Gastroesophageal sphincter (tissue), 3 donors: Measurements from ENCODE around the gene CACNA2D3.

Source experiments
- CTCF ChIP-seq, 4 experiments: fragments of 200-600 bp in 2 of 4; fragments of 450-650 bp in 2 of 4; sonication (generic) in 1 of 4; IDR thresholded peaks; one replicate each; pipeline ENCODE4 v1.5.1; 2017 to 2019; ENCODE audit warnings: antibody characterized with exemption in 4 of 4, mild to moderate bottlenecking in 2 of 4, moderate library complexity in 2 of 4
- POLR2AphosphoS5 ChIP-seq: sonication (generic); formaldehyde crosslinking; IDR thresholded peaks from one replicate; pipeline ENCODE4 v1.6.1; 2017; ENCODE audit warnings: antibody characterized with exemption

- TF ChIP-seq CTCF (IDR thresholded peaks at IDR 0.05) (no peak), POLR2AphosphoS5 (no peak)
Observed at GRCh38 chr3:54307566-54308180, 185.3 kb downstream of the CACNA2D3 start.
